ENCODE measurements around the gene WWC2.

The WWC2 gene

GRCh38 chr4:183261953-183262775, 163.1 kb downstream of the WWC2 start:
- peak; percentile 67 for DNase-seq

GRCh38 chr4:183262776-183263100, 163.7 kb downstream of the WWC2 start:
- DNase-seq: no peak

GRCh38 chr4:183263787-183264386, 164.8 kb downstream of the WWC2 start:
- DNase-seq: no peak

GRCh38 chr4:183264614-183265013, 165.6 kb downstream of the WWC2 start:
- DNase-seq: no peak

GRCh38 chr4:183266371-183266770, 167.3 kb downstream of the WWC2 start:
- DNase-seq: no peak

GRCh38 chr4:183268556-183268955, 169.5 kb downstream of the WWC2 start:
- no peak for DNase-seq

GRCh38 chr4:183272384-183272783, 173.3 kb downstream of the WWC2 start:
- no peak for DNase-seq

- DNase-seq: no peak
Observed at GRCh38 chr4:183276106-183276505, 177.0 kb downstream of the WWC2 start.

- no peak for DNase-seq
Observed at GRCh38 chr4:183284258-183284785, 185.3 kb downstream of the WWC2 start.

GRCh38 chr4:183284965-183285364, 185.9 kb downstream of the WWC2 start:
- DNase-seq: no peak

GRCh38 chr4:183285886-183286285, 186.8 kb downstream of the WWC2 start:
- DNase-seq: no peak

- no peak for DNase-seq
Observed at GRCh38 chr4:183286590-183287308, 187.7 kb downstream of the WWC2 start.

GRCh38 chr4:183287309-183287659, 188.2 kb downstream of the WWC2 start:
- no peak for DNase-seq

- no peak for DNase-seq
Observed at GRCh38 chr4:183287677-183288076, 188.6 kb downstream of the WWC2 start.

GRCh38 chr4:183288955-183289354, 189.9 kb downstream of the WWC2 start:
- no peak for DNase-seq

- DNase-seq: no peak
Observed at GRCh38 chr4:183289688-183290087, 190.6 kb downstream of the WWC2 start.

GRCh38 chr4:183291070-183291469, 192.0 kb downstream of the WWC2 start:
- no peak for DNase-seq

GRCh38 chr4:183295711-183296110, 196.7 kb downstream of the WWC2 start:
- no peak for DNase-seq

GRCh38 chr4:183297675-183298074, 198.6 kb downstream of the WWC2 start:
- DNase-seq: no peak

- DNase-seq: no peak
Observed at GRCh38 chr4:183299464-183299863, 200.4 kb downstream of the WWC2 start.

GRCh38 chr4:183300070-183300469, 201.0 kb downstream of the WWC2 start:
- DNase-seq: no peak

- no peak for DNase-seq
Observed at GRCh38 chr4:183300655-183301054, 201.6 kb downstream of the WWC2 start.

GRCh38 chr4:183303301-183303700, 204.2 kb downstream of the WWC2 start:
- DNase-seq: no peak

GRCh38 chr4:183304067-183304466, 205.0 kb downstream of the WWC2 start:
- DNase-seq: no peak
